IMR-90 (cell line): ENCODE measurements around the gene CYP2D6.

ENCODE experiments used
- MAZ ChIP-seq: IDR thresholded peaks from 2 replicates; pipeline ENCODE4 v1.6.1; 2012; ENCODE audit warnings: low read depth, mild to moderate bottlenecking, low read length, improper control_type of control experiment, moderate library complexity, borderline replicate concordance
- SMC3 ChIP-seq: fragments of 150-350 bp; IDR thresholded peaks from 2 replicates; pipeline ENCODE4 v1.6.1; 2016; ENCODE audit warnings: low read depth, mild to moderate bottlenecking, antibody characterized with exemption, low read length, moderate library complexity
- TF ChIP-seq, protein P1 (sequence below): conservative IDR thresholded peaks from 2 replicates; pipeline ENCODE4 v1.5.1; 2012; ENCODE audit warnings: mild to moderate bottlenecking, low read depth, low read length, improper control_type of control experiment

DNA sequence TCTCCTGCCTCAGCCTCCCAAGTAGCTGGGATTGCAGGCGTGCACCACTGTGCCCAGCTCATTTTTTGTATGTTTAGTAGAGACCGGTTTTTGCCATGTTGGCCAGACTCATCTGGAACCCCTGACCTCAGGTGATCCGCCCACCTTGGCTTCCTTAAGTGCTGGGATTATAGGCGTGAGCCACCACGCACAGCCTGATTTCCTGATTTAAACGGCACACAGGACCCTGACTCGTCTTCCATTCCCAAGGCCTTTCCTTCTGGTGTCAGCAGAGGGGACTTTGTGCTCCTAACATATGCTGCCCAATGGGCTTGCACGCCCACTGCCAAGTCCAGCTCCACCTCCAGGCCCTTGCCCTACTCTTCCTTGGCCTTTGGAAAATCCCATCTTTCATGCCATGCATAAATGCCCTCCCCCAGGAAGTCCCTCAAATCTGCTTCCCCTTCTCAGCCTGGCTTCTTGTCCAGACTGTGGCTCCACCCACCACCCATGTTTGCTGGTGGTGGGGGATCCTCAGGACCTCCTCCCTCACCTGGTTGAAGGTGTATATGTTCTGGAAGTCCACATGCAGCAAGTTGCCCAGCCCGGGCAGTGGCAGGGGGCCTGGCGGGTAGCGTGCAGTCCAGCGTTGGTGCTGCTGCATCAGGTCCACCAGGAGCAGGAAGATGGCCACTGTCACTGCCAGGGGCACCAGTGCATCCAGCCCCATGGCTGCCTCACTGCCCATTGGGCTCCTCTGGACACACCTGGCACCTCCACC lies 23.9 kb upstream of the CYP2D6 start:
- TF ChIP-seq SMC3, result no peak
- TF ChIP-seq MAZ, result no peak
- TF ChIP-seq, protein P1, sequence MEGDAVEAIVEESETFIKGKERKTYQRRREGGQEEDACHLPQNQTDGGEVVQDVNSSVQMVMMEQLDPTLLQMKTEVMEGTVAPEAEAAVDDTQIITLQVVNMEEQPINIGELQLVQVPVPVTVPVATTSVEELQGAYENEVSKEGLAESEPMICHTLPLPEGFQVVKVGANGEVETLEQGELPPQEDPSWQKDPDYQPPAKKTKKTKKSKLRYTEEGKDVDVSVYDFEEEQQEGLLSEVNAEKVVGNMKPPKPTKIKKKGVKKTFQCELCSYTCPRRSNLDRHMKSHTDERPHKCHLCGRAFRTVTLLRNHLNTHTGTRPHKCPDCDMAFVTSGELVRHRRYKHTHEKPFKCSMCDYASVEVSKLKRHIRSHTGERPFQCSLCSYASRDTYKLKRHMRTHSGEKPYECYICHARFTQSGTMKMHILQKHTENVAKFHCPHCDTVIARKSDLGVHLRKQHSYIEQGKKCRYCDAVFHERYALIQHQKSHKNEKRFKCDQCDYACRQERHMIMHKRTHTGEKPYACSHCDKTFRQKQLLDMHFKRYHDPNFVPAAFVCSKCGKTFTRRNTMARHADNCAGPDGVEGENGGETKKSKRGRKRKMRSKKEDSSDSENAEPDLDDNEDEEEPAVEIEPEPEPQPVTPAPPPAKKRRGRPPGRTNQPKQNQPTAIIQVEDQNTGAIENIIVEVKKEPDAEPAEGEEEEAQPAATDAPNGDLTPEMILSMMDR, result no peak
